Measurements from ENCODE around the gene ASB6.

Gene ASB6

DNA sequence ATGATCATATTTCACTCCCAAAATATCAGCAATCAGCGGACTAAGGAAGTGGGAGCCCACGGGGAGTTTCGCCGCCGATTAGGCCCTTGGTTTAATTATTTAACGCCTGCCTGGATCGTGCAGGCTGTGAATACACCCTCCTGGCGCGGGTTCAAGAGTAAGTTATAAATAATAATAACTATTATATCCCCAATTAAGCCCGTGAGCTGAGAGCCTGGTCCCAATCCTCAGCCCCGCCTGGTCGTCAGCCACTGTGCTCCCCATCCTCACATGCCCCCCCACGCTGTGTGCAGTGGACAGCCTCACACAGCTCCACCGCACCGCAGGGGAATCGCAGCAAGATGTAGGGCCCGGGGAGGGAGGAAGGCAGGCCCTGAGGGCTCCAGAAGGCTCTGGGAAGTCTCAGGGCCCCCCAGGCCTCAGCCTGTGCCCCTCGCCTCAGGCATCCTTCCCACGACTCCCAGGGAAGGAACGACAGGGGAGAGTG is 12.6 kb upstream of the ASB6 start:
- Histone ChIP-seq H2AFZ (ENCODE audit: low read length) (no peak overlapping the region), H3K9me3 (ENCODE audit: insufficient read depth, low read depth, low read length) (no peaks in the 10 kb centered on the region), H3K4me1 (ENCODE audit: insufficient read depth, low read length, poor library complexity, severe bottlenecking) (no peaks in the 10 kb centered on the region), H3K9me2 (replicated peaks; ENCODE audit: low read depth, low read length) (no peaks in the 10 kb centered on the region), H3K4me2 (ENCODE audit: low read depth, low read length, poor library complexity, severe bottlenecking) (no peak overlapping the region), H3K36me3 (ENCODE audit: insufficient read depth, low read length) (no peaks in the 10 kb centered on the region), H3K27me3 (ENCODE audit: insufficient read depth, low read length, poor library complexity, severe bottlenecking) (no peaks in the 10 kb centered on the region), H3K4me3 (ENCODE audit: low read length, poor library complexity, severe bottlenecking) (no peak overlapping the region), H4K20me1 (ENCODE audit: insufficient read depth, low read length, poor library complexity, severe bottlenecking) (no peaks in the 10 kb centered on the region), H3F3A (ENCODE audit: low read depth) (no peaks in the 10 kb centered on the region), H3K9ac (ENCODE audit: low read depth, low read length, poor library complexity, severe bottlenecking) (no peak overlapping the region), H3K79me2 (ENCODE audit: insufficient read depth, low read length) (no peaks in the 10 kb centered on the region)
- TF ChIP-seq, protein P1, sequence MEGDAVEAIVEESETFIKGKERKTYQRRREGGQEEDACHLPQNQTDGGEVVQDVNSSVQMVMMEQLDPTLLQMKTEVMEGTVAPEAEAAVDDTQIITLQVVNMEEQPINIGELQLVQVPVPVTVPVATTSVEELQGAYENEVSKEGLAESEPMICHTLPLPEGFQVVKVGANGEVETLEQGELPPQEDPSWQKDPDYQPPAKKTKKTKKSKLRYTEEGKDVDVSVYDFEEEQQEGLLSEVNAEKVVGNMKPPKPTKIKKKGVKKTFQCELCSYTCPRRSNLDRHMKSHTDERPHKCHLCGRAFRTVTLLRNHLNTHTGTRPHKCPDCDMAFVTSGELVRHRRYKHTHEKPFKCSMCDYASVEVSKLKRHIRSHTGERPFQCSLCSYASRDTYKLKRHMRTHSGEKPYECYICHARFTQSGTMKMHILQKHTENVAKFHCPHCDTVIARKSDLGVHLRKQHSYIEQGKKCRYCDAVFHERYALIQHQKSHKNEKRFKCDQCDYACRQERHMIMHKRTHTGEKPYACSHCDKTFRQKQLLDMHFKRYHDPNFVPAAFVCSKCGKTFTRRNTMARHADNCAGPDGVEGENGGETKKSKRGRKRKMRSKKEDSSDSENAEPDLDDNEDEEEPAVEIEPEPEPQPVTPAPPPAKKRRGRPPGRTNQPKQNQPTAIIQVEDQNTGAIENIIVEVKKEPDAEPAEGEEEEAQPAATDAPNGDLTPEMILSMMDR (conservative IDR thresholded peaks at IDR 0.05; ENCODE audit: low read length) = no peak
- TF ChIP-seq EZH2phosphoT487 (IDR thresholded peaks at IDR 0.05; ENCODE audit: borderline replicate concordance) = no peak

DNA sequence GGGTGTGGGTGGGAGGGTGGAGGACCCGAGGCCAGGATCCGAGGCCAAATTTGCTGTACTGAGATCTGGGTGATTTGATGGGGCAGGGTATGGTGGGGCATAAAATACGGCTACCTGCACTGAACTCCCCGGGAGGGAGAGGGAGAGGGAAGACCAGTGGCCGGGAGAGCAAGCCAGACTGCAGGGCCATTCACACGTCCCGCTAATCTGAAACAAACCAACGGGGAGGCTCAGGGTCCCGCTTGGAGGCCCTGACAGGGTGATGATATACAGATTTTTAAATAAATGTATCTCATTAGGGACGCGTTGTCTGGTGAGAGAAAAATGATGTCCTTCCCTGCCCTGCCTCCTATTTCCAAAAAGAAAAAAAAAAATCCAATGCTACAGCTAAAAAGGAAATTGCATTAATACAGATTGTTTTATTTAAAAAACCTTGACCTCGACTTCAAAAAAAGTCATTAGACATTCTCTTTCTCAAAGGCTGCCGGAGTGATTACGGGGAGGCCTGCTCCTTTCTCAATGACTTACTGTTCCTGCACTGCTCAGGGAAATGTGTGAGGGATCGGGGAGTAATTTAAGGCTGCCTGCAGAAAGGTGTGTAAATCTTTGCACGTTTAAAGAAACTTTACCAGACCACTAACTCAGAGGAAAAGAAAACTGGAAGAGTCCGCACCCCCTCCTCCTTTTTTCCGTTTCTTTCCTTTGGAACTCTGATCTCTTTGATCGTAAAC is 12.0 kb upstream of the ASB6 start:
- no peaks in the 10 kb centered on the region for H4K20me1 ChIP-seq (ENCODE audit: insufficient read depth, low read length, poor library complexity, severe bottlenecking)
- no peaks in the 10 kb centered on the region for H3K36me3 ChIP-seq (ENCODE audit: insufficient read depth, low read length)
- no peak overlapping the region for H3K4me2 ChIP-seq (ENCODE audit: low read depth, low read length, poor library complexity, severe bottlenecking)
- no peak overlapping the region for H2AFZ ChIP-seq (ENCODE audit: low read length)
- no peaks in the 10 kb centered on the region for H3K27me3 ChIP-seq (ENCODE audit: insufficient read depth, low read length, poor library complexity, severe bottlenecking)
- no peaks in the 10 kb centered on the region for H3F3A ChIP-seq (ENCODE audit: low read depth)
- H3K9me2 ChIP-seq (replicated peaks; ENCODE audit: low read depth, low read length) = no peaks in the 10 kb centered on the region
- H3K9ac ChIP-seq (ENCODE audit: low read depth, low read length, poor library complexity, severe bottlenecking) = no peak overlapping the region
- no peaks in the 10 kb centered on the region for H3K9me3 ChIP-seq (ENCODE audit: insufficient read depth, low read depth, low read length)
- H3K79me2 ChIP-seq (ENCODE audit: insufficient read depth, low read length) = no peaks in the 10 kb centered on the region
- TF ChIP-seq, protein P1 (conservative IDR thresholded peaks at IDR 0.05; ENCODE audit: low read length) = no peak
- TF ChIP-seq EZH2phosphoT487 (IDR thresholded peaks at IDR 0.05; ENCODE audit: borderline replicate concordance) = no peak
- H3K4me1 ChIP-seq (ENCODE audit: insufficient read depth, low read length, poor library complexity, severe bottlenecking) = no peaks in the 10 kb centered on the region
- H3K4me3 ChIP-seq (ENCODE audit: low read length, poor library complexity, severe bottlenecking) = no peak overlapping the region

DNA sequence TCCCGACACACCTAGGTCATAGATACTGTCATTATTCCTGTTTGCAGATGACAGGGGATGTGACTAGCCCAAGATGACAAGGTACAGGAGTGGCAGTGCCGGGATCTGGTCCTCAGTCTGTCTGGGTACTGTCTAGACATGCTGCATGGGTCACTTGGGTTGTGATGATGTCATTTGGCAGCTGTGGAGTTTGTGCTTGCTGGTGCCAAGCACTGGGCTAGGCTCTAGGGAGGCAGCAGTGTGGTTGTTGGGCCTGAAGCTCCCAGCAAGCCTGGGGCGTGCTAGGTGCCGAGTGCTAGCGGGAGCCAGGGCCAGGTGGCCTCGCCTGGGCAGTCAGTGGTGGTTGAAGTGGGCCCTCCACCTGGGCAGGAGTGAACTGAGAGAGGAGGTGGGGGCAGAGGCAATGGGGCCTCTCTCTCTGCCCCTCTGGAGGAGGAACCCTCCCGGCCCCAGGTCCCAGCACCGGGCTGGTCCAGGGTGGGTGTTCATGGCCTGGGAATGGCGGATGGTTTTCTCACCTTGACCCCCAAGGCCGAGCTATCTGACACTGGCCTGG is 8.8 kb upstream of the ASB6 start:
- no peaks in the 10 kb centered on the region for H3K27me3 ChIP-seq (ENCODE audit: insufficient read depth, low read length, poor library complexity, severe bottlenecking)
- H4K20me1 ChIP-seq (ENCODE audit: insufficient read depth, low read length, poor library complexity, severe bottlenecking) = no peaks in the 10 kb centered on the region
- no peaks in the 10 kb centered on the region for H3F3A ChIP-seq (ENCODE audit: low read depth)
- no peaks in the 10 kb centered on the region for H3K9me2 ChIP-seq (replicated peaks; ENCODE audit: low read depth, low read length)
- H3K4me2 ChIP-seq (ENCODE audit: low read depth, low read length, poor library complexity, severe bottlenecking) = no peak overlapping the region
- no peak overlapping the region for H3K4me3 ChIP-seq (ENCODE audit: low read length, poor library complexity, severe bottlenecking)
- no peaks in the 10 kb centered on the region for H3K9me3 ChIP-seq (ENCODE audit: insufficient read depth, low read depth, low read length)
- no peaks in the 10 kb centered on the region for H3K79me2 ChIP-seq (ENCODE audit: insufficient read depth, low read length)
- no peaks in the 10 kb centered on the region for H3K36me3 ChIP-seq (ENCODE audit: insufficient read depth, low read length)
- no peak overlapping the region for H3K9ac ChIP-seq (ENCODE audit: low read depth, low read length, poor library complexity, severe bottlenecking)
- no peaks in the 10 kb centered on the region for H3K4me1 ChIP-seq (ENCODE audit: insufficient read depth, low read length, poor library complexity, severe bottlenecking)
- TF ChIP-seq, protein P1 (conservative IDR thresholded peaks at IDR 0.05; ENCODE audit: low read length) = no peak
- TF ChIP-seq EZH2phosphoT487 (IDR thresholded peaks at IDR 0.05; ENCODE audit: borderline replicate concordance) = no peak
- no peak overlapping the region for H2AFZ ChIP-seq (ENCODE audit: low read length)

Measured in Loucy (cell line).